Spleen (tissue), 7 donors: ENCODE measurements around the gene C17orf58.
"Not testable (repeated sequence)": the region's sequence is repeated elsewhere in the genome, so short reads cannot be mapped to it uniquely, and the experiment has no call there.

Source experiments
- CTCF ChIP-seq, 11 experiments: fragments of 200-600 bp in 7 of 11; fragments of 450-650 bp in 4 of 11; sonication (generic) in 4 of 11; IDR thresholded peaks in 8 of 11; conservative IDR thresholded peaks in 3 of 11; 1 replicate in 7 of 11; 2 replicates in 4 of 11; pipeline versions ENCODE4 v1.4.0 to v1.8.0; 2016 to 2021; ENCODE audit warnings: antibody characterized with exemption in 11 of 11, inconsistent platforms in 4 of 11, mild to moderate bottlenecking in 1 of 11
- POLR2AphosphoS5 ChIP-seq, 3 donors: sonication (generic); formaldehyde crosslinking; IDR thresholded peaks; one replicate each; pipeline ENCODE4 v1.5.1; 2017; ENCODE audit warnings: antibody characterized with exemption in 3 of 3
- donor health status: DM: no; HTN: no; CAD: no; lungs with moderate emphysema.
- donor health status: DM: no; HTN: no; CAD: no.
- donor health status: DM: no; HTN: no; CAD: no.

DNA sequence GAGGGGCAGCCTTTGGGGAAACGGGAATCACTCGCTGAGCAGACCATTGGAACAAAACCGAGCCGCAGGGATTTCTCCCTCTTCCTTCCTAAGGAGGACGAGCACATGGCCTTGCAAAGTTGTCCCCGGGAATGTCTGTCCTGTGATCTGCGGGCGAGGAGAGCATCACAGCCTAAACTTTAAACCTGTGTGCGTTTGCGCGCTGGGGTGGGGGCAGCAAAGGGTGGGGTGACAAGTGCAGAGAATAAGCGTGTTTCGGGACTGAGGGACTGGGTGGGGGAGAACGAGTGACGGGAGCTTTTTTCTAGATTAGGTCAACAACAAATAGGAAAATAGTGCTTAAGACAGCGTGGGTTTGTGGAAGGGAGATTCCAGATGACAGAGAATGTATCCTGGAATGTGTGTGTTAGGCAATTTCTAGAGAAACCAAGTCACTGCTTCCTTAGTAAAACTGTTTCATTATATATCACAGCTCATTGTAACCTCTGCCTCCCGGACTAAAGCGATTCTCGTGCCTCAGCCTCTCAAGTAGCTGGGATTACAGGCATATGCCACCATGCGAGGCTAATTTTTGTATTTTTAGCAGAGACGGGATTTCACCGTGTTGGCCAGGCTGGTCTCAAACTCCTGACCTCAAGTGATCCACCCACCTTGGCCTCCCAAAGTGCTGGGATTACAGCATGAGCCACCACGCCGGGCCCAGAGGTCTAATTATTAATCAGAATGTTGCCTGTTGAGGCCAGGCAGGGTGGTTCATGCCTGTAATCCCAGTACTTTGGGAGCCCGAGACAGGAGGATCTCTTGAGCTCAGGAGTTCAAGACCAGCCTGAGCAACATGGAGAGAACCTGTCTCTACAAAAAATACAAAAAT is at the start of gene C17orf58:
- not testable (repeated sequence) for TF ChIP-seq CTCF (IDR thresholded peaks at IDR 0.05 in 8 of 11, conservative IDR thresholded peaks at IDR 0.05 in 3 of 11); POLR2AphosphoS5 (IDR thresholded peaks at IDR 0.05)
